GM12878 (cell line): ENCODE data around the gene DNAAF3. TPM values are rescaled to one million over a fixed set of nuclear protein-coding genes. Genes with fewer than 3 reads are reported as not detected.

Source experiments
- ATAC-seq: fragments of 200-7000 bp; cut with Tn5 transposase; 3 replicates; pipeline ENCODE4 v1.9.1; 2020; ENCODE audit warnings: mild to moderate bottlenecking, moderate library complexity
- BruUV-seq: library from RNA; stranded (reverse); fragments of 400-500 nt; replicated peaks from 2 replicates; lab custom pipeline; 2021; lab: Mats Ljungman, UMichigan
- CTCF ChIA-PET: fragments of 300-600 bp; sonication (Branson Sonifier 250); formaldehyde crosslinking; extraction: SDS; loops from one replicate; lab custom pipeline; 2021; ENCODE audit warnings: inconsistent platforms; lab: Yijun Ruan, JAX
- POLR2A ChIA-PET: fragments of 350-600 bp; formaldehyde crosslinking; extraction: SDS; loops from one replicate; lab custom pipeline; 2021; ENCODE audit warnings: inconsistent platforms; lab: Charles Lee
- RAD21 ChIA-PET: fragments of 300-600 bp; sonication (Branson Sonifier 250); formaldehyde crosslinking; loops from one replicate; lab custom pipeline; 2023; ENCODE audit warnings: antibody characterized with exemption; ENCODE audit not compliant: unreplicated experiment; lab: Charles Lee
- SMC1A ChIA-PET: fragments of 300-600 bp; sonication (Branson Sonifier 250); formaldehyde crosslinking; loops from one replicate; lab custom pipeline; 2023; ENCODE audit not compliant: unreplicated experiment, uncharacterized antibody; lab: Charles Lee
- DNase-seq: peaks from one replicate; pipeline ENCODE4 v3.0.0-alpha.2; 2011; ENCODE audit warnings: low read depth, low spot score
- FAIRE-seq: peaks from 3 replicates; lab custom pipeline; 2011; peaks lifted over from hg19 to GRCh38; lab: Jason Lieb, UNC
- H2AFZ ChIP-seq: 2 replicates; pipeline ENCODE4 v1.6.0; 2011; ENCODE audit warnings: low read depth, low read length, control low read depth; ENCODE audit not compliant: control insufficient read depth
- H3K27ac ChIP-seq: 2 replicates; pipeline ENCODE4 v1.5.1; 2011; ENCODE audit warnings: control low read depth; ENCODE audit not compliant: control insufficient read depth, insufficient read depth
- H3K27me3 ChIP-seq, 2 experiments: replicated peaks in 1 of 2; 2 replicates each; pipeline versions ENCODE4 v1.6.0 to v1.6.1; 2011; ENCODE audit warnings: low read length in 1 of 2; ENCODE audit not compliant: control insufficient read depth in 2 of 2, insufficient read depth in 2 of 2
- H3K36me3 ChIP-seq, 2 experiments: 2 replicates each; pipeline ENCODE4 v1.5.1; 2011; ENCODE audit warnings: low read length in 1 of 2; ENCODE audit not compliant: control insufficient read depth in 2 of 2, insufficient read depth in 2 of 2
- H3K4me1 ChIP-seq: 2 replicates; pipeline ENCODE4 v1.6.1; 2011; ENCODE audit warnings: mild to moderate bottlenecking, low read length, moderate library complexity, mixed read lengths; ENCODE audit not compliant: control insufficient read depth, insufficient read depth
- H3K4me2 ChIP-seq: 2 replicates; pipeline ENCODE4 v1.6.0; 2011; ENCODE audit warnings: control low read depth; ENCODE audit not compliant: control insufficient read depth, insufficient read depth
- H3K4me3 ChIP-seq: fragments of 200-600 bp; sonication (generic); 2 replicates; pipeline ENCODE4 v1.5.1; 2016
- H3K79me2 ChIP-seq: 2 replicates; pipeline ENCODE4 v1.6.0; 2011; ENCODE audit warnings: low read length; ENCODE audit not compliant: control insufficient read depth, insufficient read depth
- H3K9ac ChIP-seq: 2 replicates; pipeline ENCODE4 v1.8.0; 2011; ENCODE audit warnings: low read length, control low read depth, mixed read lengths; ENCODE audit not compliant: control insufficient read depth, insufficient read depth
- H3K9me3 ChIP-seq: replicated peaks from 3 replicates; pipeline ENCODE4 v1.5.1; 2011; ENCODE audit warnings: mild to moderate bottlenecking, low read length; ENCODE audit not compliant: control insufficient read depth, insufficient read depth
- H4K20me1 ChIP-seq: 2 replicates; pipeline ENCODE4 v1.6.0; 2011; ENCODE audit not compliant: control insufficient read depth, insufficient read depth
- BHLHE40 ChIP-seq, 2 experiments: fragments of 450-650 bp in 1 of 2; IDR thresholded peaks; 2 replicates each; pipeline ENCODE4 v1.6.1; 2011 to 2017; ENCODE audit warnings: low read depth in 2 of 2, borderline replicate concordance in 1 of 2, improper control_type of control experiment in 1 of 2, low read length in 1 of 2, mild to moderate bottlenecking in 1 of 2
- DPF2 ChIP-seq: fragments of 450-650 bp; IDR thresholded peaks from 2 replicates; pipeline ENCODE4 v1.6.1; 2017; ENCODE audit warnings: mild to moderate bottlenecking
- FOS ChIP-seq: IDR thresholded peaks from 3 replicates; pipeline ENCODE4 v1.6.1; 2011; ENCODE audit warnings: borderline replicate concordance; ENCODE audit not compliant: insufficient read length; ENCODE audit errors: extremely low read depth
- HSF1 ChIP-seq: fragments of 150-350 bp; IDR thresholded peaks from 2 replicates; pipeline ENCODE4 v1.6.1; 2014; ENCODE audit warnings: mild to moderate bottlenecking, low read depth, low read length
- JUND ChIP-seq: IDR thresholded peaks from 2 replicates; pipeline ENCODE4 v1.6.1; 2012; ENCODE audit warnings: low read depth, mild to moderate bottlenecking, low read length, improper control_type of control experiment, moderate library complexity
- LARP7 ChIP-seq: fragments of 450-650 bp; IDR thresholded peaks from 2 replicates; pipeline ENCODE4 v1.6.1; 2017; ENCODE audit warnings: mild to moderate bottlenecking
- NFYB ChIP-seq: IDR thresholded peaks from 2 replicates; pipeline ENCODE4 v1.6.1; 2011; ENCODE audit warnings: low read depth, mild to moderate bottlenecking, low read length, improper control_type of control experiment, moderate library complexity; ENCODE audit not compliant: insufficient read depth
- NR2F1 ChIP-seq: fragments of 450-650 bp; conservative IDR thresholded peaks from 2 replicates; pipeline ENCODE4 v1.6.1; 2017; ENCODE audit warnings: mild to moderate bottlenecking
- PAX5 ChIP-seq: IDR thresholded peaks from 2 replicates; pipeline ENCODE4 v1.6.1; 2011; ENCODE audit warnings: low read depth, low read length, borderline replicate concordance
- POU2F2 ChIP-seq: IDR thresholded peaks from 3 replicates; pipeline ENCODE4 v1.6.1; 2011; ENCODE audit warnings: low read depth, mild to moderate bottlenecking, low read length, borderline replicate concordance
- RELA ChIP-seq: fragments of 450-650 bp; IDR thresholded peaks from 2 replicates; pipeline ENCODE4 v1.8.0; 2014; ENCODE audit warnings: borderline replicate concordance; ENCODE audit not compliant: partially characterized antibody
- RUNX3 ChIP-seq: IDR thresholded peaks from 2 replicates; pipeline ENCODE4 v1.6.1; 2012; ENCODE audit warnings: low read length, inconsistent platforms
- SMAD1 ChIP-seq: fragments of 450-650 bp; IDR thresholded peaks from 2 replicates; pipeline ENCODE4 v1.6.1; 2018; ENCODE audit warnings: mild to moderate bottlenecking, low read depth; ENCODE audit not compliant: partially characterized antibody
- SP1 ChIP-seq: IDR thresholded peaks from one replicate; pipeline ENCODE4 v1.6.1; 2011; ENCODE audit warnings: low read depth, low read length
- SUPT20H ChIP-seq: IDR thresholded peaks from 2 replicates; pipeline ENCODE4 v1.6.1; 2011; ENCODE audit warnings: low read depth, mild to moderate bottlenecking, low read length, moderate library complexity, borderline replicate concordance; ENCODE audit not compliant: control insufficient read depth
- TCF12 ChIP-seq: IDR thresholded peaks from 2 replicates; pipeline ENCODE4 v1.6.1; 2011; ENCODE audit warnings: low read depth, mild to moderate bottlenecking, low read length
- ZNF384 ChIP-seq: IDR thresholded peaks from 2 replicates; pipeline ENCODE4 v1.6.1; 2012; ENCODE audit warnings: low read depth, mild to moderate bottlenecking, low read length, improper control_type of control experiment, borderline replicate concordance
- WGBS: methylation state at CpG from one replicate; pipeline ENCODE4 v1.1.6; 2016; ENCODE audit warnings: low lambda C conversion rate; ENCODE audit not compliant: insufficient replicate concordance, insufficient coverage; ENCODE audit errors: missing lambda C conversion rate; 5-methylcytosine and 5-hydroxymethylcytosine counted together
- in situ Hi-C: fragments of 300-500 bp; cut with MboI; formaldehyde crosslinking; loops from 9 replicates; pipeline ENCODE4 v1.14.3; 2018; ENCODE audit warnings: mixed read lengths
- intact Hi-C: fragments of 100-400 bp; cut with micrococcal nuclease; formaldehyde crosslinking; loops from one replicate; pipeline ENCODE4 v1.14.2; 2022; ENCODE audit not compliant: unreplicated experiment
- polyA plus RNA-seq, 11 experiments: library from polyadenylated mRNA; depleted of rRNA in 4 of 11; unstranded in 6 of 11; stranded (reverse) in 5 of 11; fragments of >200 nt; fragmentation: Nextera tagmentation in 4 of 11; fragmentation: Illumina TruSeq in 1 of 11; extraction: Ambion mirVana in 4 of 11; extraction: Trizol in 1 of 11; gene quantifications; 1 replicate in 1 of 11; 2 replicates in 10 of 11; pipeline versions ENCODE4 v1.2.1 to v1.2.3, GENCODE V29; 2011 to 2016; ENCODE audit warnings: inconsistent platforms in 2 of 11, missing spikeins in 2 of 11, low read depth in 1 of 11
- total RNA-seq, 4 experiments: library from RNA; depleted of rRNA in 3 of 4; stranded (reverse); fragments of >200 nt in 3 of 4; fragmentation: Illumina TruSeq in 1 of 4; extraction: Trizol in 1 of 4; gene quantifications; 2 replicates each; pipeline versions ENCODE4 v1.2.1 to v1.2.3, GENCODE V29; 2013 to 2021
- TF ChIP-seq, protein P1 (sequence below): fragments of 450-650 bp; formaldehyde crosslinking; IDR thresholded peaks from 2 replicates; pipeline ENCODE4 v1.5.0; 2022; ENCODE audit warnings: mild to moderate bottlenecking, missing genetic modification characterization

The DNAAF3 gene
- total and polyA plus RNA-seq, 10 of the 15 experiments (the other 5 are each of a cell fraction or from before 2014, with no cell fraction given): not detected

GRCh38 chr19:55112777-55113569 is 53.4 kb downstream of the DNAAF3 start (continued):
- TF ChIP-seq TCF12 (0 out of 2 replicates have a peak, but pooled peaks have one; percentile 11), DPF2 (no peak), NFYB (no peak), SP1 (no peak), POU2F2 (no peak), RELA (no peak), BHLHE40 (IDR thresholded peaks at IDR 0.05; ENCODE audit: borderline replicate concordance in 1 of 2, low read depth in 2 of 2, low read length in 1 of 2) (no peak)
- TF ChIP-seq, protein P1, sequence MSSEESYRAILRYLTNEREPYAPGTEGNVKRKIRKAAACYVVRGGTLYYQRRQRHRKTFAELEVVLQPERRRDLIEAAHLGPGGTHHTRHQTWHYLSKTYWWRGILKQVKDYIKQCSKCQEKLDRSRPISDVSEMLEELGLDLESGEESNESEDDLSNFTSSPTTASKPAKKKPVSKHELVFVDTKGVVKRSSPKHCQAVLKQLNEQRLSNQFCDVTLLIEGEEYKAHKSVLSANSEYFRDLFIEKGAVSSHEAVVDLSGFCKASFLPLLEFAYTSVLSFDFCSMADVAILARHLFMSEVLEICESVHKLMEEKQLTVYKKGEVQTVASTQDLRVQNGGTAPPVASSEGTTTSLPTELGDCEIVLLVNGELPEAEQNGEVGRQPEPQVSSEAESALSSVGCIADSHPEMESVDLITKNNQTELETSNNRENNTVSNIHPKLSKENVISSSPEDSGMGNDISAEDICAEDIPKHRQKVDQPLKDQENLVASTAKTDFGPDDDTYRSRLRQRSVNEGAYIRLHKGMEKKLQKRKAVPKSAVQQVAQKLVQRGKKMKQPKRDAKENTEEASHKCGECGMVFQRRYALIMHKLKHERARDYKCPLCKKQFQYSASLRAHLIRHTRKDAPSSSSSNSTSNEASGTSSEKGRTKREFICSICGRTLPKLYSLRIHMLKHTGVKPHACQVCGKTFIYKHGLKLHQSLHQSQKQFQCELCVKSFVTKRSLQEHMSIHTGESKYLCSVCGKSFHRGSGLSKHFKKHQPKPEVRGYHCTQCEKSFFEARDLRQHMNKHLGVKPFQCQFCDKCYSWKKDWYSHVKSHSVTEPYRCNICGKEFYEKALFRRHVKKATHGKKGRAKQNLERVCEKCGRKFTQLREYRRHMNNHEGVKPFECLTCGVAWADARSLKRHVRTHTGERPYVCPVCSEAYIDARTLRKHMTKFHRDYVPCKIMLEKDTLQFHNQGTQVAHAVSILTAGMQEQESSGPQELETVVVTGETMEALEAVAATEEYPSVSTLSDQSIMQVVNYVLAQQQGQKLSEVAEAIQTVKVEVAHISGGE: no peak
- TF ChIP-seq, all 136 proteins: peak for 4

GRCh38 chr19:55112246-55112776 is 54.1 kb downstream of the DNAAF3 start:
- Histone ChIP-seq H3K4me1 (peaks cover 12% of the 10 kb centered on the region), H4K20me1 (peaks cover 3% of the 10 kb centered on the region; the same call in 1 of the 2 replicates), H3K27me3 (no peaks in the 10 kb centered on the region), H3K27ac (no peak overlapping the region), H3K4me3 (no peak overlapping the region), H3K36me3 (peaks cover 0 to 6% of the 10 kb centered on the region in 2 experiments; a peak in 3 of 4 replicates), H3K9me3 (no peaks in the 10 kb centered on the region), H3K79me2 (peaks cover 38% of the 10 kb centered on the region), H3K9ac (no peak overlapping the region), H2AFZ (no peak overlapping the region), H3K4me2 (no peak overlapping the region)
- BruUV-seq: no TSS peak
- ATAC-seq: no peak
- no peak for FAIRE-seq
- POLR2A ChIA-PET: no interaction called here
- SMC1A ChIA-PET: no interaction called here
- CTCF ChIA-PET: no interaction called here
- 94% methylated on average over 25 of the region's 25 CpGs for WGBS
- in situ Hi-C loops: no loop called here
- DNase-seq: no peak
- RAD21 ChIA-PET: no interaction called here
- intact Hi-C loops: no loop called here
- TF ChIP-seq FOS: no peak
- TF ChIP-seq JUND: no peak
- no peak for TF ChIP-seq NR2F1
- no peak for TF ChIP-seq SMAD1
- TF ChIP-seq POU2F2: no peak
- TF ChIP-seq LARP7: no peak
- no peak for TF ChIP-seq RUNX3
- no peak for TF ChIP-seq SUPT20H
- no peak for TF ChIP-seq HSF1
- TF ChIP-seq SP1: no peak
- no peak for TF ChIP-seq ZNF384
- TF ChIP-seq PAX5: no peak
